Vagina (tissue), 2 donors: Measurements from ENCODE around the gene S100B. TPM values are rescaled to one million over a fixed set of nuclear protein-coding genes. Genes with fewer than 3 reads are reported as not detected.
"Not testable (repeated sequence)": the region's sequence is repeated elsewhere in the genome, so short reads cannot be mapped to it uniquely, and the experiment has no call there.

ENCODE experiments used
- DNase-seq, 2 donors: peaks; one replicate each; pipeline ENCODE4 v3.0.0-alpha.2; 2017; ENCODE audit errors: extremely low spot score in 2 of 2
- H3K27ac ChIP-seq: fragments of 200-600 bp; sonication (generic); one replicate; pipeline ENCODE4 v1.5.1; 2019
- H3K27me3 ChIP-seq: fragments of 200-600 bp; sonication (generic); one replicate; pipeline ENCODE4 v1.5.1; 2019
- H3K36me3 ChIP-seq, 2 donors: fragments of 200-600 bp; sonication (generic); one replicate each; pipeline ENCODE4 v1.5.1; 2017 to 2019
- H3K4me1 ChIP-seq: fragments of 200-600 bp; sonication (generic); one replicate; pipeline ENCODE4 v1.5.1; 2019
- H3K4me3 ChIP-seq, 2 donors: fragments of 200-600 bp; sonication (generic); 1 replicate in 1 of 2; 2 replicates in 1 of 2; pipeline ENCODE4 v1.5.1; 2016 to 2019
- H3K9me3 ChIP-seq: fragments of 200-600 bp; sonication (generic); one replicate; pipeline ENCODE4 v1.5.1; 2019
- POLR2A ChIP-seq, 2 donors: fragments of 450-650 bp; IDR thresholded peaks; one replicate each; pipeline ENCODE4 v1.6.1; 2017; ENCODE audit warnings: antibody characterized with exemption in 2 of 2, mild to moderate bottlenecking in 2 of 2, moderate library complexity in 2 of 2
- POLR2AphosphoS5 ChIP-seq, 2 donors: sonication (generic); formaldehyde crosslinking; IDR thresholded peaks; one replicate each; pipeline ENCODE4 v1.9.0; 2017; ENCODE audit warnings: antibody characterized with exemption in 2 of 2, mild to moderate bottlenecking in 2 of 2, low read depth in 1 of 2; ENCODE audit not compliant: insufficient read depth in 1 of 2
- intact Hi-C: fragments of 100-400 bp; cut with DNase I; formaldehyde crosslinking; loops from one replicate; pipeline ENCODE4 v1.15.1; 2023
- total RNA-seq: library from RNA; depleted of rRNA; stranded (reverse); fragments of >200 nt; gene quantifications from one replicate; pipeline ENCODE4 v1.2.3, GENCODE V29; 2016
- TF ChIP-seq, protein P1 (sequence below), 3 experiments: fragments of 450-650 bp in 2 of 3; fragments of 200-600 bp in 1 of 3; sonication (generic) in 1 of 3; IDR thresholded peaks; one replicate each; pipeline ENCODE4 v1.5.1; 2017 to 2019; ENCODE audit warnings: antibody characterized with exemption in 3 of 3, mild to moderate bottlenecking in 2 of 3, moderate library complexity in 2 of 3

S100B gene
- total RNA-seq, 1 donor from 2014 or later = 19.9 TPM

DNA sequence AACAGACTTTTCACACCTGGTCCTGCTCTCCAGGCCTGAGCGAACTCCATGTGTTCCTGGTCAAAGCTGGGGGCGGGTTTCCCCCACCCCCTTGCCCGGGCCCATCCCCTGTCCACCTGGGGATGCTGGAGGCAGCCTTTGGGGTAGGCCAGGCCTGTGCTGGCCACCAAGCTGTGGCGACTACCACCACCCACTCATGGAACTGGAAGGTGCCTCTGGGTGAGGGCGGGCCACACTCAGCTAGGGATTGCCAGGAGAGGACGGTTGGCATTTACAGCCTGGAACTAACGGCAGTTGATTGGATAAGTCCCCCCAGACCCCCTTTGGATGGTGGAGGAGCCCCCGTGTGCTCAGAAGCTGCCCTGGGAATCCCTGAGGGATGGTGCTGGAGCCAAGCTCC is 7.9 kb downstream of the S100B start:
- DNase-seq = no peak

DNA sequence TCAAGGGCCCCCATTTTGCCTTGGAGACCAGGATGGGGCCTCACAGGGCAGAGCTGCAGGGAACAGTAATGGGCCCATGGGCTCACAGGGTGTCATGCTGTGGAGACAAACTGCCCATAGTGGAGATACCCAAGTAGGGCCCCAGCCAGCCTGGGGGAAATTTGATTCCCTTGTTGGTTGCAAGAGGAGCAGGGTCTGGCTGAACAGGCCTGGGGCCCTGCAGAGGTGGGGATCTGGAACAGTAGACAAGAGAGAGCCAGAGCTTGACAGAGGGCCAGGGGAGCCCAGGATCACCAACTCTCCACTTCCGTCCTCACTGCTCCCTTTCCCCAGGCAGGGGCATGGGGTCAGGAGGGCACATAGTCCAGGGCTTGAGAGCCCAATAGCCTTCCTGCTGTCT is 8.7 kb downstream of the S100B start:
- Histone ChIP-seq H3K9me3 (no peaks in the 10 kb centered on the region), H3K27ac (no peak overlapping the region), H3K27me3 (no peaks in the 10 kb centered on the region), H3K4me1 (peaks cover 6% of the 10 kb centered on the region), H3K36me3 (no peaks in the 10 kb centered on the region), H3K4me3 (no peak overlapping the region)
- TF ChIP-seq, protein P1, sequence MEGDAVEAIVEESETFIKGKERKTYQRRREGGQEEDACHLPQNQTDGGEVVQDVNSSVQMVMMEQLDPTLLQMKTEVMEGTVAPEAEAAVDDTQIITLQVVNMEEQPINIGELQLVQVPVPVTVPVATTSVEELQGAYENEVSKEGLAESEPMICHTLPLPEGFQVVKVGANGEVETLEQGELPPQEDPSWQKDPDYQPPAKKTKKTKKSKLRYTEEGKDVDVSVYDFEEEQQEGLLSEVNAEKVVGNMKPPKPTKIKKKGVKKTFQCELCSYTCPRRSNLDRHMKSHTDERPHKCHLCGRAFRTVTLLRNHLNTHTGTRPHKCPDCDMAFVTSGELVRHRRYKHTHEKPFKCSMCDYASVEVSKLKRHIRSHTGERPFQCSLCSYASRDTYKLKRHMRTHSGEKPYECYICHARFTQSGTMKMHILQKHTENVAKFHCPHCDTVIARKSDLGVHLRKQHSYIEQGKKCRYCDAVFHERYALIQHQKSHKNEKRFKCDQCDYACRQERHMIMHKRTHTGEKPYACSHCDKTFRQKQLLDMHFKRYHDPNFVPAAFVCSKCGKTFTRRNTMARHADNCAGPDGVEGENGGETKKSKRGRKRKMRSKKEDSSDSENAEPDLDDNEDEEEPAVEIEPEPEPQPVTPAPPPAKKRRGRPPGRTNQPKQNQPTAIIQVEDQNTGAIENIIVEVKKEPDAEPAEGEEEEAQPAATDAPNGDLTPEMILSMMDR (IDR thresholded peaks at IDR 0.05) = no peak
- TF ChIP-seq POLR2AphosphoS5 (IDR thresholded peaks at IDR 0.05; ENCODE audit: insufficient read depth in 1 of 2, low read depth in 1 of 2) (no peak), POLR2A (IDR thresholded peaks at IDR 0.05) (no peak)
- DNase-seq = no peak
- intact Hi-C loops = no loop called here

More for the DNA sequence above, 7.9 kb downstream of the S100B start:
- TF ChIP-seq, protein P1 (IDR thresholded peaks at IDR 0.05) = no peak
- TF ChIP-seq POLR2AphosphoS5 (IDR thresholded peaks at IDR 0.05; ENCODE audit: insufficient read depth in 1 of 2, low read depth in 1 of 2) = no peak
- no peak for TF ChIP-seq POLR2A (IDR thresholded peaks at IDR 0.05)
- peaks cover 6% of the 10 kb centered on the region for H3K4me1 ChIP-seq
- H3K27me3 ChIP-seq = no peaks in the 10 kb centered on the region
- no peaks in the 10 kb centered on the region for H3K36me3 ChIP-seq
- no peak overlapping the region for H3K27ac ChIP-seq
- no peak overlapping the region for H3K4me3 ChIP-seq
- H3K9me3 ChIP-seq = no peaks in the 10 kb centered on the region
- intact Hi-C loops = no loop called here

DNA sequence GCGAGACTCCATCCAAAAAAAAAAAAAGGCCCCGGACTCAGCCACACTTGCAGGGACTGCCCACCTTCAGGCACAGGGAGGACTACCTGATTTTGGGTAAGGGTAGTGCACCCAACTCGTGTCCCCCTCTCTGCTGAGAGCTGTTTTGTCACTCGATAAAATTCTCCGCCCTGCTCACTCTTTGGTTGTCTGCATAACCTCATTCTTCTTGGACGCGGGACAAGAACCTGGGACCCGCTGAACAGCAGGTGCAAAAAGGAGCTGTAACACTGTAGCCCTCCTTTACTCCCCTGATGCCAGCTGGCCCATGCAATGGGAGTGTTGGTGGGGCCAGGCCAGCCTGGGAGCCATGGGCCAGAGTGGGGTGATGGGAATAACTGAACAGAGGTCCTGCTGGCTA is 10.6 kb downstream of the S100B start:
- TF ChIP-seq POLR2A (IDR thresholded peaks at IDR 0.05) (no peak), POLR2AphosphoS5 (IDR thresholded peaks at IDR 0.05; ENCODE audit: insufficient read depth in 1 of 2, low read depth in 1 of 2) (no peak)
- TF ChIP-seq, protein P1 (IDR thresholded peaks at IDR 0.05) = no peak
- DNase-seq = no peak
- Histone ChIP-seq H3K27ac (no peak overlapping the region), H3K9me3 (no peaks in the 10 kb centered on the region), H3K4me1 (peaks cover 6% of the 10 kb centered on the region), H3K36me3 (no peaks in the 10 kb centered on the region), H3K27me3 (no peaks in the 10 kb centered on the region), H3K4me3 (no peak overlapping the region)
- intact Hi-C loops = no loop called here

DNA sequence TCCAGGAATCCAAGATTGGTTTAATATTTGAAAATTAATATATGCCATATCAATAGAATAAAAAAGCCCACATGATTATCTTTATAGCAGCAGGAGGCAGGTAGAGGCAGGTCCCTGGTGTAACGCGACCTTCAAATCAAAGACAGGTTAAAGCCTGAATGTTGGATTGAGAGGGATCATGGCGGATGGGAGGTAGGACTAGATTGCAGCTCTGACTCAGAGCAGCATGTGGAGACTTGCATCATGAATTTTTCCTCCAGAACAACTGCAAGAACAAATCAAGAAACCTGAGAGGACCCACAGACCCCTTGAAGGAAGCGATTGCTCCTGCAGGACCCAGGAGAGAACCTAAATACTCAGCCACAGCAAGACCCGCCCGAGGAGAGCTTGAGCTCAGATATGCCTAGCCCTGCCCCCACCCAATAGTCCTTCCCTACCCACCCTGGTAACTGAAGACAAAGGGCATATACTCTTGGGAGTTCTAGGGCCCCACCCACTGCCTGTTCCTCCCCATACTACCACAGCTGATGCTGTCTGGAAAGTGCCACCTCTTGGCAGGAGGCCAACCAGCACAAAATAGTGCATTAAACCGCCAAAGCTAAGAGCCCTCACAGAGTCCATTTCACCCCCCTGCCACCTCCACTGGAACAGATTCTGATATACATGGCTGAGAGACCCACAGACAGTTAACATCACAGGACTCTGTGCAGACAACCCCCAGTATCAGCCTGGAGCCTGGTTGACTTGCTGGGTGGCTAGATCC is 19.5 kb downstream of the S100B start:
- Histone ChIP-seq H3K4me3 (no peak overlapping the region), H3K27me3 (no peaks in the 10 kb centered on the region), H3K36me3 (peaks cover 0 to 9% of the 10 kb centered on the region in 2 donors), H3K4me1 (no peaks in the 10 kb centered on the region), H3K9me3 (no peaks in the 10 kb centered on the region), H3K27ac (no peak overlapping the region)
- no peak for DNase-seq
- intact Hi-C loops = no loop called here
- TF ChIP-seq, protein P1 (IDR thresholded peaks at IDR 0.05) = no peak
- TF ChIP-seq POLR2A (IDR thresholded peaks at IDR 0.05) (no peak), POLR2AphosphoS5 (IDR thresholded peaks at IDR 0.05; ENCODE audit: insufficient read depth in 1 of 2, low read depth in 1 of 2) (no peak)

DNA sequence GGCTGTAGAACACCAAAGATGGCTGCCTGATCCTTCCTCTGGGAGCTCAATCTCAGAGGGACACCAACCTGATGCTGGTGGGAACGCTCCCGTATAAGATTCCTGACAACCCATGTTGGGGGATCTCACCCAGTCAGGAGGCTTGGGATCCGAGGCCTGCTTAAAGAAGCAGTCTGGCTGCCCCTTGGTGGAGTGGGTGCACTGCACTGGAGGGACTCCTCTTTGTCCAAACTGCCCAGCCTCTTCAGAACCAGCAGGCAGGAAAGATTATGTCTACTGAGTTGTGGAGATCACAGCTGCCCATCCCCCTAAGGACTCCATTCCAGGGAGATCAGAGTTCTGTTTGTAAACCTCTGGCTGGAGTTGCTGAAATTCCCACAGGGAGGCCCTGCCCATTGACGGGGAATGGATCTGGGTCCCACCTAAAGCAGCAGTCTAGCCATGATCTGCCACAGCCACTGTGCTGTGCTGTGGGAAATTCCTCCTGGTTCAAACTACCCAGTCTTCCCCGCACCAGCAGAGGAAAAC is 23.0 kb downstream of the S100B start:
- DNase-seq = no peak
- Histone ChIP-seq H3K36me3 (peaks cover 0 to 19% of the 10 kb centered on the region in 2 donors), H3K9me3 (no peaks in the 10 kb centered on the region), H3K4me3 (no peak overlapping the region), H3K27ac (no peak overlapping the region), H3K27me3 (no peaks in the 10 kb centered on the region), H3K4me1 (no peaks in the 10 kb centered on the region)
- intact Hi-C loops = no loop called here
- TF ChIP-seq, protein P1 (IDR thresholded peaks at IDR 0.05) = no peak
- no peak for TF ChIP-seq POLR2A (IDR thresholded peaks at IDR 0.05)
- no peak for TF ChIP-seq POLR2AphosphoS5 (IDR thresholded peaks at IDR 0.05; ENCODE audit: insufficient read depth in 1 of 2, low read depth in 1 of 2)

DNA sequence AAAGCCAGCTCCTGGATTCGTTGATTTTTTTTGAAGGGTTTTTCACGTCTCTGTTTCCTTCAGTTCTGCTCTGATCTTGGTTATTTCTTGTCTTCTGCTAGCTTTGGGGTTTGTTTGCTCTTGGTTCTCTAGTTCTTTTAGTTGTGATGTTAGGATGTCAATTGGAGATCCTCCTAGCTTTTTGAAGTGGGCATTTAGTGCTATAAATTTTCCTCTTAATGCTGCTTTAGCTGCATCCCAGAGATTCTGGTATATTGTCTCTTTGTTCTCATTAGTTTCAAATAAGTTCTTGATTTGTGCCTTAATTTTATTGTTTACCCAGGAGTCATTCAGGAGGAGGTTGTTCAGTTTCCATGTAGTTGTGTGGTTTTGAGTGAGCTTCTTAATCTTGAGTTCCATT is 25.5 kb downstream of the S100B start:
- H3K4me3 ChIP-seq, H3K27me3 ChIP-seq, H3K9me3 ChIP-seq, H3K4me1 ChIP-seq, DNase-seq, intact Hi-C loops, H3K27ac ChIP-seq: not testable (repeated sequence)
- H3K36me3 ChIP-seq = peaks cover 0 to 19% of the 10 kb centered on the region in 2 donors

DNA sequence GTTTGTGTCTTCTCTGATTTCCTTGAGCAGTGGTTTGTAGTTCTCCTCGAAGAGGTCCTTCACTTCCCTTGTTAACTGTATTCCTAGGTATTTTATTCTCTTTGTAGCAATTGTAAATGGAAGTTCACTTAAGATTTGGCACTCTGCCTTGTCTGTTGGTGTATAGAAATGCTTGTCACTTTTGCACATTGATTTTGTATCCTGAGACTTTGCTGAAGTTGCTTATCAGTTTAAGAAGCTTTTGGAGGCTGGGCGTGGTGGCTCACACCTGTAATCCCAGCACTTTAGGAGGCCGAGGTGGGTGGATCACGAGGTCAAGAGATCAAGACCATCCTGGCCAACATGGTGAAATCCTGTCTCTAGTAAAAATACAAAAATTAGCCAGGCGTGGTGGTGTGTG is 27.1 kb downstream of the S100B start:
- H3K9me3 ChIP-seq, H3K27ac ChIP-seq, intact Hi-C loops, H3K27me3 ChIP-seq, DNase-seq, H3K4me1 ChIP-seq, H3K4me3 ChIP-seq: not testable (repeated sequence)
- H3K36me3 ChIP-seq = peaks cover 0 to 21% of the 10 kb centered on the region in 2 donors
